ENCODE results near the gene MYO5A. TPM values are rescaled to one million over a fixed set of nuclear protein-coding genes. Genes with fewer than 3 reads are reported as not detected.

The MYO5A gene
- total RNA-seq, 6 donors from 2014 or later = 24.8 to 76.5 (median 35.5) TPM

GRCh38 chr15:52362497-52362896 lies 166.2 kb downstream of the MYO5A start:
- Histone ChIP-seq H3K4me1 (no peaks in the 10 kb centered on the region), H3K36me3 (peaks cover 3 to 45% (median 10%) of the 10 kb centered on the region in 4 donors), H3K9me3 (no peaks in the 10 kb centered on the region), H3K4me3 (no peak overlapping the region), H3K27ac (no peak overlapping the region), H3K27me3 (no peaks in the 10 kb centered on the region)
- no peak for TF ChIP-seq POLR2A (IDR thresholded peaks at IDR 0.05)
- no peak for TF ChIP-seq EP300 (IDR thresholded peaks at IDR 0.05)
- TF ChIP-seq POLR2AphosphoS5 (IDR thresholded peaks at IDR 0.05) = no peak
- TF ChIP-seq CTCF (IDR thresholded peaks at IDR 0.05) = no peak
- ATAC-seq (ENCODE audit: low FRiP score in 2 of 2) (peak in 1 of 2 donors; percentile 63), DNase-seq (no peak)
- WGBS, 2 donors = 84% methylated on average over 3 of the region's 3 CpGs

- Histone ChIP-seq H3K4me3 (no peak overlapping the region), H3K27me3 (no peaks in the 10 kb centered on the region), H3K27ac (no peak overlapping the region), H3K4me1 (no peaks in the 10 kb centered on the region), H3K36me3 (peaks cover 3 to 42% (median 10%) of the 10 kb centered on the region in 4 donors), H3K9me3 (no peaks in the 10 kb centered on the region)
- DNase-seq = no peak
- TF ChIP-seq POLR2A (IDR thresholded peaks at IDR 0.05) = no peak
- no peak for TF ChIP-seq EP300 (IDR thresholded peaks at IDR 0.05)
- no peak for TF ChIP-seq CTCF (IDR thresholded peaks at IDR 0.05)
- no peak for ATAC-seq (ENCODE audit: low FRiP score in 2 of 2)
- 87 to 91% methylated on average over 4 of the region's 4 CpGs for WGBS, 2 donors
Measured at GRCh38 chr15:52361975-52362494, 166.6 kb downstream of the MYO5A start.

GRCh38 chr15:52361494-52361893 lies 167.2 kb downstream of the MYO5A start:
- Histone ChIP-seq H3K9me3 (no peaks in the 10 kb centered on the region), H3K27me3 (no peaks in the 10 kb centered on the region), H3K27ac (no peak overlapping the region), H3K4me1 (no peaks in the 10 kb centered on the region), H3K4me3 (no peak overlapping the region), H3K36me3 (peaks cover 3 to 37% (median 10%) of the 10 kb centered on the region in 4 donors)
- ATAC-seq (ENCODE audit: low FRiP score in 2 of 2) (no peak), DNase-seq (no peak)
- TF ChIP-seq POLR2A (IDR thresholded peaks at IDR 0.05) (no peak), EP300 (IDR thresholded peaks at IDR 0.05) (no peak), CTCF (IDR thresholded peaks at IDR 0.05) (no peak), POLR2AphosphoS5 (IDR thresholded peaks at IDR 0.05) (no peak)
- 71 to 73% methylated on average over 4 of the region's 4 CpGs for WGBS, 2 donors

- no peak for DNase-seq
- TF ChIP-seq POLR2A (IDR thresholded peaks at IDR 0.05) (no peak), CTCF (IDR thresholded peaks at IDR 0.05) (no peak), POLR2AphosphoS5 (IDR thresholded peaks at IDR 0.05) (no peak), EP300 (IDR thresholded peaks at IDR 0.05) (no peak)
- Histone ChIP-seq H3K27me3 (no peaks in the 10 kb centered on the region), H3K9me3 (no peaks in the 10 kb centered on the region), H3K4me1 (no peaks in the 10 kb centered on the region), H3K4me3 (no peak overlapping the region), H3K27ac (no peak overlapping the region), H3K36me3 (peaks cover 3 to 30% (median 10%) of the 10 kb centered on the region in 4 donors)
- ATAC-seq (ENCODE audit: low FRiP score in 2 of 2) = no peak
- WGBS, 2 donors = 81 to 90% methylated on average over 9 of the region's 9 CpGs
Measured at GRCh38 chr15:52360229-52361203, 168.2 kb downstream of the MYO5A start.
